SU-DHL-6 (cell line): ENCODE data around the gene PRDM5.

Source experiments
- CTCF ChIP-seq: fragments of 200-600 bp; sonication (generic); IDR thresholded peaks from one replicate; pipeline ENCODE4 v1.5.1; 2017; ENCODE audit warnings: antibody characterized with exemption, mild to moderate bottlenecking, low read length, moderate library complexity; ENCODE audit not compliant: insufficient read depth, poor library complexity, severe bottlenecking
- EZH2phosphoT487 ChIP-seq: fragments of 200-600 bp; sonication (generic), shearing (Covaris generic); conservative IDR thresholded peaks from 2 replicates; pipeline ENCODE4 v1.6.1; 2018; ENCODE audit warnings: mild to moderate bottlenecking, antibody characterized with exemption, low read length, moderate library complexity, mixed read lengths

- TF ChIP-seq CTCF (no peak), EZH2phosphoT487 (no peak)
Measured at GRCh38 chr4:120839334-120839973, 83.1 kb downstream of the PRDM5 start.
